Panc1 (cell line): ENCODE results near the gene NEDD8. TPM values are rescaled to one million over a fixed set of nuclear protein-coding genes. Genes with fewer than 3 reads are reported as not detected.

Experiments
- ATAC-seq: fragments of 200-7000 bp; cut with Tn5 transposase; 2 replicates; pipeline ENCODE4 v1.9.1; 2020; ENCODE audit warnings: mild to moderate bottlenecking, moderate library complexity
- BruUV-seq: library from RNA; stranded (reverse); fragments of 400-500 nt; replicated peaks from 2 replicates; lab custom pipeline; 2021; lab: Mats Ljungman, UMichigan
- CTCF ChIA-PET: fragments of 300-600 bp; sonication (Branson Sonifier 250); formaldehyde crosslinking; loops from one replicate; lab custom pipeline; 2022; ENCODE audit warnings: antibody characterized with exemption; lab: Charles Lee
- POLR2A ChIA-PET: fragments of 300-600 bp; sonication (Branson Sonifier 250); formaldehyde crosslinking; loops from one replicate; lab custom pipeline; 2022; ENCODE audit warnings: antibody characterized with exemption; lab: Charles Lee
- DNase-seq: peaks from one replicate; pipeline ENCODE4 v3.0.0-alpha.2; 2010; ENCODE audit warnings: low read depth, low spot score
- H3K27ac ChIP-seq: 2 replicates; pipeline ENCODE4 v1.5.1; 2011; ENCODE audit warnings: mild to moderate bottlenecking, low read length, inconsistent platforms
- H3K27me3 ChIP-seq: fragments of 200-500 bp; sonication (Bioruptor generic); 2 replicates; pipeline ENCODE4 v1.6.0; 2014; ENCODE audit warnings: low read length, inconsistent platforms; ENCODE audit not compliant: control insufficient read depth, insufficient read depth
- H3K36me3 ChIP-seq: fragments of 200-500 bp; sonication (Bioruptor generic); 2 replicates; pipeline ENCODE4 v1.5.1; 2014; ENCODE audit warnings: inconsistent platforms, mild to moderate bottlenecking, low read length, moderate library complexity; ENCODE audit not compliant: control insufficient read depth, insufficient read depth
- H3K4me1 ChIP-seq: 2 replicates; pipeline ENCODE4 v1.5.1; 2011; ENCODE audit warnings: inconsistent platforms, mild to moderate bottlenecking, low read length, moderate library complexity; ENCODE audit not compliant: control insufficient read depth, insufficient read depth
- H3K4me3 ChIP-seq, 2 experiments: 2 replicates each; pipeline ENCODE4 v1.5.1; 2011 to 2012; ENCODE audit warnings: low read depth in 2 of 2, low read length in 2 of 2, mild to moderate bottlenecking in 2 of 2, inconsistent platforms in 1 of 2, moderate library complexity in 1 of 2
- H3K9me3 ChIP-seq: fragments of 200-500 bp; sonication (Bioruptor generic); 2 replicates; pipeline ENCODE4 v1.5.1; 2014; ENCODE audit warnings: low read depth, mild to moderate bottlenecking, inconsistent platforms, low read length, moderate library complexity; ENCODE audit not compliant: control insufficient read depth, insufficient read depth
- CTCF ChIP-seq: fragments of 450-650 bp; IDR thresholded peaks from 2 replicates; pipeline ENCODE4 v1.5.1; 2017; ENCODE audit warnings: mild to moderate bottlenecking
- POLR2AphosphoS5 ChIP-seq: IDR thresholded peaks from 2 replicates; pipeline ENCODE4 v1.6.1; 2012; ENCODE audit warnings: mild to moderate bottlenecking, low read depth, low read length, moderate library complexity
- REST ChIP-seq, 2 experiments: IDR thresholded peaks; 2 replicates each; pipeline ENCODE4 v1.6.1; 2011 to 2012; ENCODE audit warnings: low read depth in 2 of 2, control low read depth in 1 of 2, low read length in 1 of 2, mild to moderate bottlenecking in 1 of 2, moderate library complexity in 1 of 2; ENCODE audit not compliant: insufficient read depth in 1 of 2
- SIN3A ChIP-seq: IDR thresholded peaks from 2 replicates; pipeline ENCODE4 v1.6.1; 2012; ENCODE audit warnings: low read depth, mild to moderate bottlenecking, low read length, moderate library complexity, borderline replicate concordance; ENCODE audit not compliant: insufficient read depth
- TCF7L2 ChIP-seq: IDR thresholded peaks from 2 replicates; pipeline ENCODE4 v1.6.1; 2011; ENCODE audit warnings: mild to moderate bottlenecking, low read depth, low read length, inconsistent platforms
- in situ Hi-C: cut with HindIII; loops from 2 replicates; pipeline ENCODE4 v1.10.0; 2016; ENCODE audit warnings: low sequenced_read_pairs, low pct_unique_long_range_greater_than_20kb
- intact Hi-C: fragments of 100-400 bp; cut with micrococcal nuclease; formaldehyde crosslinking; loops from one replicate; pipeline ENCODE4 v1.10.0; 2022; ENCODE audit not compliant: unreplicated experiment
- total RNA-seq: library from RNA; stranded (reverse); gene quantifications from one replicate; pipeline ENCODE4 v1.2.1, GENCODE V29; 2021; ENCODE audit not compliant: unreplicated experiment

NEDD8 gene
- total RNA-seq, 1 experiment from 2014 or later = 155 TPM

DNA sequence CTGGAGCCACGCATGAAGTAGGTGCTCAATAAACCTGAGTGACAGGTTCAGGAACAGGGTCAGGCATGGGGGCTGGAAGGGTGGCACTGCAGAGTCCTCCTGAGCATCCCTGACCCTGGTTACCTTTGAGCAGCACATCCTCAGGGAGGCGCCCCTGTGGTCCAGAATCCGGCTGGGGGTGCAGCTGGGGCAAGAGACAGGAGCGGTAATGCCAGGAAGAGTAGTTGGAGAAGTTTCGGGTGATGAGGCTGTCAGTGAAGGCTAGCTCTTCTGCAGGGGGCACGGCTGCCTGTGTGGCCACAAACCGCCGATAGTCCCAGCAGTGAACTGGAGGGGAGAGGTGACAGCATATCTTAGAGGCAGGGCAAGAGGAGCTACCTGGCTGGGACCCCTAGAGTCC, 37.2 kb upstream of the NEDD8 start:
- H3K27ac ChIP-seq = no peak overlapping the region
- no TSS peak for BruUV-seq
- ChIA-PET POLR2A (no interaction called here), CTCF (no interaction called here)
- H3K27me3 ChIP-seq = no peaks in the 10 kb centered on the region
- in situ Hi-C loops (no loop called here), intact Hi-C loops (no loop called here)
- DNase-seq (no peak), ATAC-seq (no peak)
- TF ChIP-seq CTCF = no peak
- no peak for TF ChIP-seq TCF7L2
- TF ChIP-seq REST (IDR thresholded peaks at IDR 0.05; ENCODE audit: insufficient read depth in 1 of 2, low read depth in 2 of 2, low read length in 1 of 2) = no peak
- TF ChIP-seq POLR2AphosphoS5 = no peak
- TF ChIP-seq SIN3A = no peak
- H3K36me3 ChIP-seq = no peaks in the 10 kb centered on the region
- no peak overlapping the region for H3K4me3 ChIP-seq
- H3K9me3 ChIP-seq = no peaks in the 10 kb centered on the region
- H3K4me1 ChIP-seq = peaks cover 3% of the 10 kb centered on the region; the same call in 1 of the 2 replicates

- Histone ChIP-seq H3K4me1 (peaks cover 3% of the 10 kb centered on the region; the same call in 1 of the 2 replicates), H3K9me3 (no peaks in the 10 kb centered on the region), H3K27me3 (no peaks in the 10 kb centered on the region), H3K27ac (no peak overlapping the region), H3K4me3 (no peak overlapping the region), H3K36me3 (no peaks in the 10 kb centered on the region)
- ChIA-PET CTCF (no interaction called here), POLR2A (no interaction called here)
- DNase-seq (no peak), ATAC-seq (no peak)
- intact Hi-C loops (no loop called here), in situ Hi-C loops (no loop called here)
- no TSS peak for BruUV-seq
- no peak for TF ChIP-seq SIN3A
- TF ChIP-seq POLR2AphosphoS5 = no peak
- TF ChIP-seq REST (IDR thresholded peaks at IDR 0.05; ENCODE audit: insufficient read depth in 1 of 2, low read depth in 2 of 2, low read length in 1 of 2) = no peak
- no peak for TF ChIP-seq CTCF
- TF ChIP-seq TCF7L2 = no peak
Measured at GRCh38 chr14:24268225-24268624, 36.1 kb upstream of the NEDD8 start.
